Osteoblast (primary cell): ENCODE measurements around the gene KRT79. TPM values are rescaled to one million over a fixed set of nuclear protein-coding genes. Genes with fewer than 3 reads are reported as not detected.

Source experiments
- DNase-seq: peaks from one replicate; pipeline ENCODE4 v3.0.0; 2011; ENCODE audit warnings: low spot score, mixed read lengths; ENCODE audit not compliant: insufficient read length; ENCODE audit errors: missing footprints
- H2AFZ ChIP-seq: 2 replicates; pipeline ENCODE4 v1.6.0; 2011; ENCODE audit warnings: mild to moderate bottlenecking, low read length
- H3K27ac ChIP-seq: 2 replicates; pipeline ENCODE4 v1.5.1; 2011; ENCODE audit warnings: mild to moderate bottlenecking, low read depth, low read length, moderate library complexity
- H3K27me3 ChIP-seq: 2 replicates; pipeline ENCODE4 v1.6.0; 2012; ENCODE audit warnings: mild to moderate bottlenecking, control low read depth, inconsistent platforms, low read length, moderate library complexity; ENCODE audit not compliant: insufficient read depth
- H3K36me3 ChIP-seq: 2 replicates; pipeline ENCODE4 v1.5.1; 2011; ENCODE audit warnings: mild to moderate bottlenecking, low read length, control low read depth, moderate library complexity; ENCODE audit not compliant: insufficient read depth
- H3K4me1 ChIP-seq: 2 replicates; pipeline ENCODE4 v1.5.1; 2011; ENCODE audit warnings: mild to moderate bottlenecking, low read length, control low read depth, moderate library complexity; ENCODE audit not compliant: insufficient read depth
- H3K4me2 ChIP-seq: 2 replicates; pipeline ENCODE4 v1.6.0; 2011; ENCODE audit warnings: mild to moderate bottlenecking, low read length; ENCODE audit not compliant: insufficient read depth
- H3K4me3 ChIP-seq: fragments of 200-600 bp; sonication (generic); 3 replicates; pipeline ENCODE4 v1.5.1; 2012; ENCODE audit warnings: mild to moderate bottlenecking, low read length, inconsistent platforms; ENCODE audit not compliant: insufficient read depth
- H3K79me2 ChIP-seq: 2 replicates; pipeline ENCODE4 v1.6.0; 2012; ENCODE audit warnings: mild to moderate bottlenecking, low read length, control low read depth, inconsistent platforms; ENCODE audit not compliant: insufficient read depth
- H3K9me3 ChIP-seq: 2 replicates; pipeline ENCODE4 v1.5.1; 2011; ENCODE audit warnings: low read depth, low read length, control low read depth
- H4K20me1 ChIP-seq: 2 replicates; pipeline ENCODE4 v1.6.0; 2012; ENCODE audit warnings: mild to moderate bottlenecking, low read length, control low read depth; ENCODE audit not compliant: insufficient read depth
- CTCF ChIP-seq: IDR thresholded peaks from 2 replicates; pipeline ENCODE4 v1.5.1; 2011; ENCODE audit warnings: mild to moderate bottlenecking, low read depth, low read length, moderate library complexity; ENCODE audit errors: extremely low read depth
- total RNA-seq: library from RNA; depleted of rRNA; stranded (reverse); fragments of >200 nt; gene quantifications from 2 replicates; pipeline ENCODE4 v1.2.3, GENCODE V29; 2012

KRT79 gene
- total RNA-seq, 1 donor, result not detected

GRCh38 chr12:52809166-52809565, 24.9 kb downstream of the KRT79 start:
- no peaks in the 10 kb centered on the region for H3K36me3 ChIP-seq
- no peak overlapping the region for H2AFZ ChIP-seq
- H3K4me2 ChIP-seq, result no peak overlapping the region
- no peaks in the 10 kb centered on the region for H3K9me3 ChIP-seq
- no peaks in the 10 kb centered on the region for H3K79me2 ChIP-seq
- no peak for TF ChIP-seq CTCF
- H3K4me1 ChIP-seq, result no peaks in the 10 kb centered on the region
- no peak overlapping the region for H3K4me3 ChIP-seq
- H3K27me3 ChIP-seq, result peaks cover 16% of the 10 kb centered on the region
- no peak for DNase-seq
- H3K27ac ChIP-seq, result no peak overlapping the region
- H4K20me1 ChIP-seq, result no peaks in the 10 kb centered on the region

GRCh38 chr12:52808573-52809160, 25.4 kb downstream of the KRT79 start:
- Histone ChIP-seq H3K79me2 (no peaks in the 10 kb centered on the region), H4K20me1 (no peaks in the 10 kb centered on the region), H3K4me2 (no peak overlapping the region), H3K9me3 (no peaks in the 10 kb centered on the region), H3K36me3 (no peaks in the 10 kb centered on the region), H2AFZ (no peak overlapping the region), H3K27me3 (peaks cover 16% of the 10 kb centered on the region), H3K4me3 (no peak overlapping the region), H3K4me1 (no peaks in the 10 kb centered on the region), H3K27ac (no peak overlapping the region)
- TF ChIP-seq CTCF, result no peak
- DNase-seq, result no peak

GRCh38 chr12:52807544-52808470, 26.3 kb downstream of the KRT79 start:
- DNase-seq, result no peak
- no peaks in the 10 kb centered on the region for H3K36me3 ChIP-seq
- no peaks in the 10 kb centered on the region for H3K4me1 ChIP-seq
- TF ChIP-seq CTCF, result no peak
- H3K27me3 ChIP-seq, result peaks cover 12% of the 10 kb centered on the region
- H2AFZ ChIP-seq, result no peak overlapping the region
- H3K9me3 ChIP-seq, result no peaks in the 10 kb centered on the region
- H3K79me2 ChIP-seq, result no peaks in the 10 kb centered on the region
- H3K4me3 ChIP-seq, result no peak overlapping the region
- H3K27ac ChIP-seq, result no peak overlapping the region
- no peak overlapping the region for H3K4me2 ChIP-seq
- H4K20me1 ChIP-seq, result no peaks in the 10 kb centered on the region
